Gastrocnemius medialis (tissue), 4 donors: Measurements from ENCODE around the gene TAF11L2.

Source experiments
- CTCF ChIP-seq, 5 experiments: fragments of 450-650 bp in 3 of 5; fragments of 200-600 bp in 2 of 5; sonication (generic) in 2 of 5; IDR thresholded peaks in 4 of 5; conservative IDR thresholded peaks in 1 of 5; 1 replicate in 4 of 5; 2 replicates in 1 of 5; pipeline ENCODE4 v1.5.1; 2016 to 2019; ENCODE audit warnings: antibody characterized with exemption in 5 of 5, mild to moderate bottlenecking in 3 of 5, moderate library complexity in 3 of 5
- POLR2A ChIP-seq, 2 donors: fragments of 450-650 bp; IDR thresholded peaks; one replicate each; pipeline ENCODE4 v1.6.1; 2017; ENCODE audit warnings: antibody characterized with exemption in 2 of 2, mild to moderate bottlenecking in 2 of 2, moderate library complexity in 2 of 2

DNA sequence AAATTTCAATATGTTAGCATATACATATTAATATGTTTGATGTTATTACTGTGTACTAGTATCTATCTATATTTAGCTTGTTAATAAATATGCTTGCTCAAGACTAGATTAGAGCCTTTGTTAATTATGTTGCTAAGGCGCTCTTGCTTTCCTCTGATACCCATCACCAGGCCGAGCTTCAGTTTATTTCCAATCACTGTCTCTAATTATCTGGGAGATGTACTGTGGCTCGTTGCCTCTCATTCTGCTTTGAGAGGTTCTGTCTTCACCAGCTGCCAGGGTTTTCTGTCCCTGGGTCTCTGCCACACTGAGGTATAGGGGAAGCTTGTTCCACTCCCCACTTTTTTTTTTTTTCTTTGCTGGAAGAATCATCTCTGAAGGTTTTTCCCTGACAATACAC lies 21.0 kb upstream of the TAF11L2 start:
- TF ChIP-seq CTCF (IDR thresholded peaks at IDR 0.05 in 4 of 5, conservative IDR thresholded peaks at IDR 0.05 in 1 of 5): no peak
- no peak for TF ChIP-seq POLR2A (IDR thresholded peaks at IDR 0.05)
